Activated CD8-positive, alpha-beta memory T cell treated with anti-CD3 and anti-CD28 coated beads, Interleukin-2, amount 10 ng/mL, durations not matched to agents 7 days and 5 days (primary cell): ENCODE data around the gene RETREG1. TPM values are rescaled to one million over a fixed set of nuclear protein-coding genes. Genes with fewer than 3 reads are reported as not detected.
A peak's percentile ranks its signal among the peaks of the same experiment; 100 is the strongest.
"Not testable (repeated sequence)": the region's sequence is repeated elsewhere in the genome, so short reads cannot be mapped to it uniquely, and the experiment has no call there.

ENCODE experiments used
- ATAC-seq: fragments of 150-1000 bp; cut with Tn5 transposase; one replicate; pipeline ENCODE4 v1.10.0; 2021; ENCODE audit warnings: moderate library complexity
- CTCF ChIA-PET: fragments of 350-600 bp; sonication (Branson Sonifier 250); formaldehyde crosslinking; loops from one replicate; lab custom pipeline; 2021; ENCODE audit warnings: antibody characterized with exemption; lab: Charles Lee
- DNase-seq: peaks from one replicate; pipeline ENCODE4 v3.0.0-alpha.2; 2020
- H3K27ac Mint-ChIP-seq: one replicate; pipeline ENCODE4 v1.8.0; 2021; ENCODE audit warnings: mild to moderate bottlenecking, mixed read lengths
- H3K27me3 Mint-ChIP-seq: one replicate; pipeline ENCODE4 v1.8.0; 2021; ENCODE audit warnings: mixed read lengths
- H3K36me3 Mint-ChIP-seq: one replicate; pipeline ENCODE4 v1.8.0; 2021; ENCODE audit warnings: mild to moderate bottlenecking, mixed read lengths
- H3K4me1 Mint-ChIP-seq: one replicate; pipeline ENCODE4 v1.8.0; 2021; ENCODE audit warnings: mixed read lengths
- H3K4me3 Mint-ChIP-seq: one replicate; pipeline ENCODE4 v1.8.0; 2021; ENCODE audit warnings: mild to moderate bottlenecking, moderate library complexity, mixed read lengths
- H3K9me3 Mint-ChIP-seq: one replicate; pipeline ENCODE4 v1.8.0; 2022; ENCODE audit warnings: low read depth, mixed read lengths
- total RNA-seq, 2 experiments: library from RNA; stranded (reverse); gene quantifications; one replicate each; pipeline ENCODE4 v1.2.3, GENCODE V29; 2021

The RETREG1 gene
- 10 to 100 TPM; 18.1 to 30.3 TPM for total RNA-seq

DNA sequence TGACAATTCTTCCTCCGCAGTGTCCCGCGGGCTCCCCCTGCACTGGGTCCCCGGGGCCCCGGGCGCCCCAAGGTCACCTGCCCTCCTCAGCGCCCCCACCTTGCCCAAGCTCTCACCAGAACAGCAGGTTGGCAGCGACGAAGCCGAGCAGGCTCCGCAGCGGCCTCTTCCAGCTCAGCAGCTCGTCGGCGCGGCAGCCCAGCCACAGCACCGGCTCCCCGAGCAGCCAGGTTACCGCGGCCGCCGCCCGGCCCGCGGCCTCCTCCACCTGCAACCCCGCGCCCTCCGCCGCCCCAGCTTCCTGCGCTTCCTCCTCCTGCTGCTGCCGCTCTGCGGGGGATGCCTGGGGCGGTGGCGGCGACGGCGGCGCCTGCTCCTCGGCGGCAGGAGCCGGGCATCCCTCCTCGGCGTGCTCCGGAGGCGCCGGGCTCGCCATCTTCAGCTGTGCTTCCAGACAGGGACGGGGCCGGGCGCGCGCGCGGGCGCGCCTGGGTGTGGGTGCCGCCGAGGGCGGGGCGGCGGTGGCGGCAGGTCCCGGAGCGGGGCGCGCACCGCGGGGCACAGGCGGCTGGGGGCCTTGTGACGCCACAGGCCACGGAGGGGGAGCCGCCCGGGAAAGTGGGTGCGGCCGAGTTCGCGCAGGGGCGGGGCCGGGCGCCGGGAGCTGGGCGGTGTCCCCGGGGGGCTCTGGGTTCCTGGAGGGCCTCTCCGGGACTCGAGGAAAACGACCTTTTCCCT lies at the start of gene RETREG1:
RETREG1 (minus strand) TSS at position 462 of the 738 bp plus-strand sequence; CDS start at position 436, 26 bp downstream.
- peak; percentile 90 for ATAC-seq
- peaks cover 10% of the 10 kb centered on the region for H3K36me3 Mint-ChIP-seq
- peak within 1 kb of the TSS; percentile 93 for H3K4me3 Mint-ChIP-seq
- H3K4me1 Mint-ChIP-seq = peaks cover 35% of the 10 kb centered on the region
- H3K9me3 Mint-ChIP-seq = no peaks in the 10 kb centered on the region
- peak within 1 kb of the TSS; percentile 84 for H3K27ac Mint-ChIP-seq
- DNase-seq = peak; percentile 85
- no peaks in the 10 kb centered on the region for H3K27me3 Mint-ChIP-seq
- CTCF ChIA-PET = interaction anchor here (1.4 to 2.3 kb wide), 4 partner anchors 10 to 145 kb away, joined by 3 to 23 read pairs (median 6); no protein-coding TSS in a partner anchor

DNA sequence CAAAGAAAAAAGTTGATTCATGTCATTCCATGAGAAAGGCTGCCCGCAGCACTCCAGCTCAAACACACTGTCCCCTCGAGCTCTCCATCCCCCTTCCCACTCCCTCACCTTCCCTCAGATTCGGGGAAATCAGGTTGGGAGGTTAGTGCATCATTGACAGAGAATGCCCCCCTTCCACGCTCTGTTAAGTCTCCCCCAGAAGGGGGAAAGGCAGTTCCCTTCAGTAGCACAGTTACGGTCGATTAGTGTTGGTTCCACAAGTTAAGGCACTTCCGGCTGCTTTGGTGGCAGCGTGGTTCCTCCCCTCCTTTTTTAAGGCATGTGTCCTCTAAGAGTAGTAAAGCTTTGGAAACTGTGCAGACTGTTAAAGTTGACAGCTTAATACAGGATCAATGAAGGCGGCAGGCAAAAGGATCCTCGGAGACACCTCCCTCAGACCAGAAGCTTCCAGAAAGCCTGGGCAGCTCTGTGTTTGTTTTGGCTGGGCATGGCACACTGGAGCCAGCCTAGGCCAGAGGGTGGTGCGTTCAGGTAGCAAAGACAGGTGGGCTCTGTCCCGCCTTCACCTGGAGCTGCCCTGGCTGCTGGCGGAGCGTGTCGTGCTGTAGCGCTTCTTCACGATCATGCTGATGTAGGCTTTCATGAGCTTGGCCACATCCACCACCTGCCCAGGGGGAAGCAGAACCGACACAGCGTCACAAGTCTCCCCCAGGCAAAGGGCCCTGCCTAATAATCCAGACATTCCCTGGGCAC lies 49.5 kb upstream of the RETREG1 start:
- CTCF ChIA-PET = interaction anchor here (0.8 to 2.2 kb wide), 10 partner anchors 9 to 506 kb away, joined by 3 to 8 read pairs (median 4); partner anchors contain the start of gene RETREG1
- no peaks in the 10 kb centered on the region for H3K36me3 Mint-ChIP-seq
- H3K9me3 Mint-ChIP-seq = no peaks in the 10 kb centered on the region
- ATAC-seq (no peak), DNase-seq (no peak)
- no peaks in the 10 kb centered on the region for H3K4me1 Mint-ChIP-seq
- no peak overlapping the region for H3K27ac Mint-ChIP-seq
- no peak overlapping the region for H3K4me3 Mint-ChIP-seq
- H3K27me3 Mint-ChIP-seq = no peaks in the 10 kb centered on the region

GRCh38 chr5:16665601-16666000 lies 48.8 kb upstream of the RETREG1 start:
- H3K27ac Mint-ChIP-seq = no peak overlapping the region
- H3K27me3 Mint-ChIP-seq = no peaks in the 10 kb centered on the region
- no peak for DNase-seq
- no peaks in the 10 kb centered on the region for H3K9me3 Mint-ChIP-seq
- H3K4me1 Mint-ChIP-seq = no peaks in the 10 kb centered on the region
- no peaks in the 10 kb centered on the region for H3K36me3 Mint-ChIP-seq
- ATAC-seq = no peak
- CTCF ChIA-PET = interaction anchor here (0.5 to 2.2 kb wide), 5 partner anchors 38 to 505 kb away, joined by 3 to 8 read pairs (median 4); no protein-coding TSS in a partner anchor
- no peak overlapping the region for H3K4me3 Mint-ChIP-seq

GRCh38 chr5:16664368-16664767 lies 47.6 kb upstream of the RETREG1 start:
- Mint-ChIP-seq H3K36me3 (no peaks in the 10 kb centered on the region), H3K4me1 (no peaks in the 10 kb centered on the region), H3K27me3 (no peaks in the 10 kb centered on the region), H3K9me3 (no peaks in the 10 kb centered on the region), H3K27ac (no peak overlapping the region), H3K4me3 (no peak overlapping the region)
- ATAC-seq = no peak
- CTCF ChIA-PET = interaction anchor here (1.0 kb wide), 1 partner anchor 79 kb away, joined by 3 read pairs; no protein-coding TSS in a partner anchor
- no peak for DNase-seq

- ATAC-seq (no peak), DNase-seq (no peak)
- CTCF ChIA-PET = interaction anchor here (1.0 kb wide), 1 partner anchor 78 kb away, joined by 3 read pairs; no protein-coding TSS in a partner anchor
- Mint-ChIP-seq H3K4me3 (no peak overlapping the region), H3K27ac (no peak overlapping the region), H3K27me3 (no peaks in the 10 kb centered on the region), H3K4me1 (no peaks in the 10 kb centered on the region), H3K9me3 (no peaks in the 10 kb centered on the region), H3K36me3 (no peaks in the 10 kb centered on the region)
Measured at GRCh38 chr5:16663840-16664239, 47.0 kb upstream of the RETREG1 start.

GRCh38 chr5:16661713-16662112 lies 44.9 kb upstream of the RETREG1 start:
- DNase-seq (no peak), ATAC-seq (no peak)
- CTCF ChIA-PET = no interaction called here
- H3K27me3 Mint-ChIP-seq = no peaks in the 10 kb centered on the region
- H3K4me3 Mint-ChIP-seq = no peak overlapping the region
- no peak overlapping the region for H3K27ac Mint-ChIP-seq
- no peaks in the 10 kb centered on the region for H3K9me3 Mint-ChIP-seq
- no peaks in the 10 kb centered on the region for H3K4me1 Mint-ChIP-seq
- H3K36me3 Mint-ChIP-seq = no peaks in the 10 kb centered on the region

- CTCF ChIA-PET = no interaction called here
- Mint-ChIP-seq H3K9me3 (no peaks in the 10 kb centered on the region), H3K27ac (no peak overlapping the region)
Measured at GRCh38 chr5:16660982-16661381, 44.2 kb upstream of the RETREG1 start.

GRCh38 chr5:16659536-16659935 lies 42.7 kb upstream of the RETREG1 start:
- H3K27ac Mint-ChIP-seq = no peak overlapping the region
- no peaks in the 10 kb centered on the region for H3K27me3 Mint-ChIP-seq
- H3K36me3 Mint-ChIP-seq = no peaks in the 10 kb centered on the region
- no peaks in the 10 kb centered on the region for H3K9me3 Mint-ChIP-seq
- DNase-seq (no peak), ATAC-seq (no peak)
- H3K4me3 Mint-ChIP-seq = no peak overlapping the region
- H3K4me1 Mint-ChIP-seq = no peaks in the 10 kb centered on the region
- CTCF ChIA-PET = no interaction called here

More at GRCh38 chr5:16660982-16661381, 44.2 kb upstream of the RETREG1 start:
- H3K27me3 Mint-ChIP-seq = no peaks in the 10 kb centered on the region
- DNase-seq (no peak), ATAC-seq (no peak)
- no peak overlapping the region for H3K4me3 Mint-ChIP-seq
- no peaks in the 10 kb centered on the region for H3K36me3 Mint-ChIP-seq
- no peaks in the 10 kb centered on the region for H3K4me1 Mint-ChIP-seq

- Mint-ChIP-seq H3K27ac (no peak overlapping the region), H3K4me3 (no peak overlapping the region), H3K36me3 (peaks cover 2% of the 10 kb centered on the region), H3K9me3 (no peaks in the 10 kb centered on the region), H3K4me1 (no peaks in the 10 kb centered on the region), H3K27me3 (no peaks in the 10 kb centered on the region)
- ATAC-seq (no peak), DNase-seq (no peak)
- CTCF ChIA-PET = interaction anchor here (0.7 to 0.9 kb wide), 2 partner anchors 10 kb away, joined by 3 read pairs; no protein-coding TSS in a partner anchor
Measured at GRCh38 chr5:16656561-16657191, 39.9 kb upstream of the RETREG1 start.

- Mint-ChIP-seq H3K4me1 (no peaks in the 10 kb centered on the region), H3K27me3 (no peaks in the 10 kb centered on the region), H3K36me3 (peaks cover 2% of the 10 kb centered on the region), H3K9me3 (no peaks in the 10 kb centered on the region), H3K4me3 (no peak overlapping the region), H3K27ac (no peak overlapping the region)
- DNase-seq = no peak
- no peak for ATAC-seq
- CTCF ChIA-PET = no interaction called here
Measured at GRCh38 chr5:16654647-16655334, 38.0 kb upstream of the RETREG1 start.

- H3K4me3 Mint-ChIP-seq, H3K9me3 Mint-ChIP-seq, DNase-seq, CTCF ChIA-PET, H3K27ac Mint-ChIP-seq, H3K4me1 Mint-ChIP-seq, H3K27me3 Mint-ChIP-seq, ATAC-seq, H3K36me3 Mint-ChIP-seq: not testable (repeated sequence)
Measured at GRCh38 chr5:16648739-16649138, 31.9 kb upstream of the RETREG1 start.

DNA sequence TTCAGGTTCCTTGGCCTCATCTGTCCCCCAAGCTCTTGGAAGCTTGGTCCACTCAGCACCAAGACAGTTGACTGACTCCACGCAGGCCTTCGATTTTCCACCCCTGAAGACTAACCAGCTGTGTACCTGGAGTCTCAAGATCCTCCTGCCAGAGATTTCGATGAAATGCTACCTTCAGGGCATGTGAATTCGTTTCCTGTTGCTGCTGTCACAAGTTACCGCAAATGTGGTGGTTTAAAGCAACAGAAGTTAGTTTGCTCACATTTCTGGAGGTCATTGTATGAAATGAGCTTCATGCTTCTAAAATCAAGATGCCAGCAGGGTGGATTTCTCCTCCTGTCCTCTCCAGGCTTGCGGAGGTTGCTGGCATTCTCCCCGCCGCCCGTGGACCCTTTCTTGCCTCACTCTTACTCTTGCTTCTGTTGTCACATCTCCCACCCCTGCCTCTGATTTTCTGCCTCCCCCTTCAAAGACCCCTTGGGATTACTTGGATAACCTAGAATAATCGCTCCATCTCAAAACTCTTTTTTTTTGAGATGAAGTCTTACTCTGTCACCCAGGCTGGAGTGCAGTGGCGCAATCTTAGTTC lies 27.6 kb upstream of the RETREG1 start:
- H3K27ac Mint-ChIP-seq = no peak overlapping the region
- peaks cover 6% of the 10 kb centered on the region for H3K4me1 Mint-ChIP-seq
- no peak for DNase-seq

More for the DNA sequence above, 27.6 kb upstream of the RETREG1 start:
- ATAC-seq = no peak
- H3K36me3 Mint-ChIP-seq = no peaks in the 10 kb centered on the region
- H3K27me3 Mint-ChIP-seq = no peaks in the 10 kb centered on the region
- no peak overlapping the region for H3K4me3 Mint-ChIP-seq
- H3K9me3 Mint-ChIP-seq = no peaks in the 10 kb centered on the region
- CTCF ChIA-PET = no interaction called here
